Spleen (tissue), 11 donors: ENCODE results near the gene MAP3K2. TPM values are rescaled to one million over a fixed set of nuclear protein-coding genes. Genes with fewer than 3 reads are reported as not detected.
A peak's percentile ranks its signal among the peaks of the same experiment; 100 is the strongest.

Source experiments
- DNase-seq: peaks from one replicate; pipeline ENCODE4 v3.0.0-alpha.2; 2020
- H3K27ac ChIP-seq, 8 donors: fragments of 200-600 bp; sonication (generic) in 7 of 8; 1 replicate in 4 of 8; 2 replicates in 4 of 8; pipeline versions ENCODE4 v1.5.0 to v1.8.0; 2016 to 2021; ENCODE audit warnings: inconsistent platforms in 4 of 8, mild to moderate bottlenecking in 4 of 8, moderate library complexity in 1 of 8
- H3K27me3 ChIP-seq, 7 donors: fragments of 200-600 bp; sonication (generic) in 6 of 7; replicated peaks in 1 of 7; 1 replicate in 4 of 7; 2 replicates in 3 of 7; pipeline versions ENCODE4 v1.5.0 to v1.8.0; 2016 to 2021; ENCODE audit warnings: inconsistent platforms in 3 of 7, mild to moderate bottlenecking in 1 of 7
- H3K36me3 ChIP-seq, 6 donors: fragments of 200-600 bp; sonication (generic) in 5 of 6; 1 replicate in 4 of 6; 2 replicates in 2 of 6; pipeline versions ENCODE4 v1.5.0 to v1.8.0; 2016 to 2021; ENCODE audit warnings: inconsistent platforms in 2 of 6
- H3K4me1 ChIP-seq, 6 donors: fragments of 200-600 bp; sonication (generic) in 5 of 6; 1 replicate in 3 of 6; 2 replicates in 3 of 6; pipeline versions ENCODE4 v1.5.0 to v1.8.0; 2016 to 2021; ENCODE audit warnings: inconsistent platforms in 3 of 6
- H3K4me3 ChIP-seq, 8 donors: fragments of 200-600 bp; sonication (generic) in 7 of 8; 1 replicate in 4 of 8; 2 replicates in 4 of 8; pipeline versions ENCODE4 v1.5.0 to v1.8.0; 2016 to 2021; ENCODE audit warnings: inconsistent platforms in 4 of 8, mild to moderate bottlenecking in 4 of 8, moderate library complexity in 2 of 8
- H3K9me3 ChIP-seq, 8 donors: fragments of 200-600 bp; sonication (generic) in 7 of 8; 1 replicate in 4 of 8; 2 replicates in 4 of 8; pipeline versions ENCODE4 v1.5.0 to v1.8.0; 2016 to 2021; ENCODE audit warnings: inconsistent platforms in 4 of 8
- POLR2A ChIP-seq, 3 donors: fragments of 450-650 bp; IDR thresholded peaks; one replicate each; pipeline ENCODE4 v1.5.1; 2017; ENCODE audit warnings: antibody characterized with exemption in 3 of 3, mild to moderate bottlenecking in 1 of 3
- POLR2AphosphoS5 ChIP-seq, 3 donors: sonication (generic); formaldehyde crosslinking; IDR thresholded peaks; one replicate each; pipeline ENCODE4 v1.5.1; 2017; ENCODE audit warnings: antibody characterized with exemption in 3 of 3
- WGBS, 5 donors: extraction: QIAGEN DNeasy Blood & Tissue Kit in 3 of 5; methylation state at CpG; one replicate each; pipeline versions ENCODE4 v1.1.5 to v1.1.7; 2013 to 2018; 5-methylcytosine and 5-hydroxymethylcytosine counted together
- intact Hi-C: fragments of 100-400 bp; cut with DNase I; formaldehyde crosslinking; loops from one replicate; pipeline ENCODE4 v1.15.0; 2023; ENCODE audit warnings: low total_unique reads
- polyA plus RNA-seq, 3 donors: library from polyadenylated mRNA; stranded (reverse); fragments of 200-250 nt; gene quantifications; one replicate each; pipeline ENCODE4 v1.2.1, GENCODE V29; 2013
- total RNA-seq, 7 donors: library from RNA; depleted of rRNA in 3 of 7; stranded (reverse); fragments of >200 nt in 3 of 7; fragmentation: NEBNext Ultra II Directional in 4 of 7; extraction: Animal tissue kit (Norgen Biotek cat#: 25700) in 4 of 7; gene quantifications; one replicate each; pipeline versions ENCODE4 v1.1.0 to v1.2.1, GENCODE V29; 2016 to 2021
- TF ChIP-seq, protein P1 (sequence below), 11 experiments: fragments of 200-600 bp in 7 of 11; fragments of 450-650 bp in 4 of 11; sonication (generic) in 4 of 11; IDR thresholded peaks in 8 of 11; conservative IDR thresholded peaks in 3 of 11; 1 replicate in 7 of 11; 2 replicates in 4 of 11; pipeline versions ENCODE4 v1.4.0 to v1.8.0; 2016 to 2021; ENCODE audit warnings: antibody characterized with exemption in 11 of 11, inconsistent platforms in 4 of 11, mild to moderate bottlenecking in 1 of 11
- donor health status: healthy with polysubstance abuse.
- donor health status: DM: no; HTN: no; CAD: no; lungs with moderate emphysema.
- donor health status: DM: no; HTN: no; CAD: no.
- donor health status: Bipolar disorder and iron deficiency.
- donor health status: healthy.
- donor health status: DM: no; HTN: no; CAD: no.
- donor health status: DM: yes; HTN: yes; CAD: no.

Gene MAP3K2
- total and polyA plus RNA-seq, 10 donors, result 6.5 to 83.9 (median 63.0) TPM

DNA sequence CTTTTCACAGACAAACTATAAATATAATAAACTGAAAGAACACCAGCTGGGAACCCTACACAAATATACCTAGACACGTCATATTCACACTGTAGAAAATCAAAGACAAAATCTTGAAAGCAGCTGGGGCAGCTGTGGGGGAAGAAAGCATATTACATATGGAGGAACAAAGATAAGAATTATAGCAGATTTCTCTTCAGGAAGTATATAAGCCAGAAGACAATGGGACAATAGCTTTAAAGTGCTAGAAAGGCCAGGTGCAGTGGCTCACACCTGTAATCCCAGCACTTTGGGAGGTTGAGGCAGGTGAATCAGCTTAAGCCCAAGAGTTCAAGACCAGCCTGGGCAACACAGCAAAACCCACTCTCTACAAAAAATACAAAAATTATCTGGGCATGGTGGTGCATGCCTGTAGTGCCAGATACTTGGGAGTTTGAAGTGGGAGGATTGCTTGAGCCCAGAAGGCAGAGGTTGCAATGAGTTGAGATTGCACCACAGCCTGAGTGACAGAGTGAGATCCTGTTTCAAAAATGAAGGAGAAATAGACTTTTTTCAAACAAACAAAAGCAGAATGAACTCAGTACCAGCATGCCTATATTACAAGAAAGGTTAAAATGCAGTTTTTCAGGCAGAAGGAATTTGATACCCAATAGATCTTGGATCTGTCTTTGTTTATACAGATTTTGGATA lies 67.0 kb downstream of the MAP3K2 start:
- TF ChIP-seq POLR2AphosphoS5 (IDR thresholded peaks at IDR 0.05) (no peak), POLR2A (IDR thresholded peaks at IDR 0.05) (no peak)
- TF ChIP-seq, protein P1, sequence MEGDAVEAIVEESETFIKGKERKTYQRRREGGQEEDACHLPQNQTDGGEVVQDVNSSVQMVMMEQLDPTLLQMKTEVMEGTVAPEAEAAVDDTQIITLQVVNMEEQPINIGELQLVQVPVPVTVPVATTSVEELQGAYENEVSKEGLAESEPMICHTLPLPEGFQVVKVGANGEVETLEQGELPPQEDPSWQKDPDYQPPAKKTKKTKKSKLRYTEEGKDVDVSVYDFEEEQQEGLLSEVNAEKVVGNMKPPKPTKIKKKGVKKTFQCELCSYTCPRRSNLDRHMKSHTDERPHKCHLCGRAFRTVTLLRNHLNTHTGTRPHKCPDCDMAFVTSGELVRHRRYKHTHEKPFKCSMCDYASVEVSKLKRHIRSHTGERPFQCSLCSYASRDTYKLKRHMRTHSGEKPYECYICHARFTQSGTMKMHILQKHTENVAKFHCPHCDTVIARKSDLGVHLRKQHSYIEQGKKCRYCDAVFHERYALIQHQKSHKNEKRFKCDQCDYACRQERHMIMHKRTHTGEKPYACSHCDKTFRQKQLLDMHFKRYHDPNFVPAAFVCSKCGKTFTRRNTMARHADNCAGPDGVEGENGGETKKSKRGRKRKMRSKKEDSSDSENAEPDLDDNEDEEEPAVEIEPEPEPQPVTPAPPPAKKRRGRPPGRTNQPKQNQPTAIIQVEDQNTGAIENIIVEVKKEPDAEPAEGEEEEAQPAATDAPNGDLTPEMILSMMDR (IDR thresholded peaks at IDR 0.05 in 8 of 11, conservative IDR thresholded peaks at IDR 0.05 in 3 of 11), result no peak
- Histone ChIP-seq H3K4me3 (no peak overlapping the region), H3K27ac (no peak overlapping the region), H3K36me3 (peaks cover 0 to 100% (median 89%) of the 10 kb centered on the region in 6 donors), H3K4me1 (no peaks in the 10 kb centered on the region), H3K27me3 (no peaks in the 10 kb centered on the region), H3K9me3 (peaks cover 0 to 15% (median 10%) of the 10 kb centered on the region in 8 donors)
- no peak for DNase-seq
- 52 to 97% (median 94%) methylated on average over 1 of the region's 1 CpG for WGBS, 5 donors
- intact Hi-C loops, result loop anchor here (10.0 kb wide), 1 partner anchor 154 kb away; no protein-coding TSS in a partner anchor

DNA sequence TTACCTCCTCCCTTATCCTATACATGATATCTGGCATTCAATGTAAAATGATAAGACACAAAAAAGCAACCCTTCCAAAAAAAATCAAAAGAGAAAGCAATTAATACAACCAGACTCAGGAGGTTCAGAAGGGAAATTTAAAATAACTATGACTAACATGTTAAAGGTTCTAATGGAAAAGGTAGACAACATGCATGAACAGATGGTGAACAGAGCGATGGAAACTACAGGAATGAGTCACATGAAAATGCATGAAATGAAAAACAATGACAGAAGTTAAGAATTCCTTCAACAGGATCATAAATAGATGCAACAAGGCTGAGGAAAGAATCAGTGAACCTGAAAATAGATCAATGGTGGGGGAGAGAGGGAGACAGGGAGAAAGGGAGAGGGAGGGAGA lies 67.7 kb downstream of the MAP3K2 start:
- Histone ChIP-seq H3K4me3 (no peak overlapping the region), H3K36me3 (peaks cover 0 to 100% (median 88%) of the 10 kb centered on the region in 6 donors)
- intact Hi-C loops, result loop anchor here (10.0 kb wide), 1 partner anchor 155 kb away; no protein-coding TSS in a partner anchor

DNA sequence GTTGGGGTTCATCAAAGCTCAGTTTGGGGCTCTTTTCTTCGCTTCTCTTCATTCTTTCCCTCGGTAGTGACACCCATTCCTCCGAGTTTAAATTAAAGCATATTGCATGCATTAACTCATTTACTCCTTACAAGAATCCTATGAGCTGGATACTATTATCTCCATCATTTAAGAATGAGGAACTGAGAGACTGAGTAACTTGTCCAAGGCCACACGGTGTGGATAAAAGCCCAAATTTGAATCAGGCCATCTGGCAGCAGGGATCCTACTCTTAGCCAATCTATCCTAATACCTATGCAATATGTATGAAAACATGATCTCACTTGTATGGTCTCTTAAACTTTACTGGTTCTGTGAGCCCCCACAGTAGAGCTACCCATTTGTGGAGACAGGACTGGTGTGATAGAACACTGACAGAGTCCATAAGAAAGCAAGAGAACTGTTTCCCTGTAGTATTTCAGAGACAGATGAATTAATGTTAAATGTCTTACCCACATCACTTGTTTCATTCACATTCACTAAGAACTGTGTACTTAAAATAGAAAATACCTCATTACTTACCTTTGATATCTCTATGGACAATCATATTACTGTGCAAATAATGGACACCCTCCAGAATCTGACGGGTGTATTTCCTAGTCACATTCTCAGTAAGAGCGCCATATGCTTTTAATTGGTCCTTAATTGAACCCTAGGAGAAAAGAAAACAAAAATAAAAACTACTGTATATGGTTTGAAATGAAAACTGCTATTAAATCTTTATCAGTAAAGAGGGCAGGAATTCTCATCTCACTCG lies 73.4 kb downstream of the MAP3K2 start:
- no peak for DNase-seq
- TF ChIP-seq POLR2AphosphoS5 (IDR thresholded peaks at IDR 0.05), result no peak
- TF ChIP-seq POLR2A (IDR thresholded peaks at IDR 0.05), result no peak
- TF ChIP-seq, protein P1 (IDR thresholded peaks at IDR 0.05 in 8 of 11, conservative IDR thresholded peaks at IDR 0.05 in 3 of 11), result no peak
- intact Hi-C loops, result no loop called here
- no peak overlapping the region for H3K4me3 ChIP-seq
- peaks cover 0 to 13% (median 3%) of the 10 kb centered on the region in 6 donors for H3K4me1 ChIP-seq
- peaks cover 0 to 100% (median 90%) of the 10 kb centered on the region in 6 donors for H3K36me3 ChIP-seq
- WGBS, 5 donors, result 89 to 95% (median 95%) methylated on average over 7 of the region's 7 CpGs
- H3K27ac ChIP-seq, result no peak overlapping the region
- H3K9me3 ChIP-seq, result no peaks in the 10 kb centered on the region
- no peaks in the 10 kb centered on the region for H3K27me3 ChIP-seq

More for the DNA sequence above, 67.7 kb downstream of the MAP3K2 start:
- no peak for TF ChIP-seq POLR2A (IDR thresholded peaks at IDR 0.05)
- DNase-seq, result no peak
- WGBS, 5 donors, result 76 to 89% (median 88%) methylated on average over 1 of the region's 1 CpG
- Histone ChIP-seq H3K27me3 (no peaks in the 10 kb centered on the region), H3K4me1 (no peaks in the 10 kb centered on the region), H3K9me3 (peaks cover 0 to 15% (median 10%) of the 10 kb centered on the region in 8 donors), H3K27ac (no peak overlapping the region)

DNA sequence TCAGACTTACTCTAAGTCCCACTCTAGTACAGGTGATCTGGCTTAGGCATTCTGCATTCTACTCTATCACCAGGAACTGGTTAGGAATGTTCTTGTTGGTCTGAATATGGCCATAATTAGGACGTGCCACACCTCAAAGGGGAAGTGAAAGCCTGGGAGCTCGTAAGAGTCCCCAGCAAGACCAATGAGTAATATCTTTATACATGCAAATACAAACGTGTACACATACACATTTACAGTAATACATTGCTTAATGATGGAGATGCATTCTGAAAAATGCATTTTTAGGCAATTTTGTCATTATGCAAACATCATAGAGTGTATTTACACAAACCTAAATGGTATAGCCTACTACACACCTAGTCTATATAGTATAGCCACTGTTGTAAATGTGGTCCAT lies 74.4 kb downstream of the MAP3K2 start:
- Histone ChIP-seq H3K9me3 (no peaks in the 10 kb centered on the region), H3K4me1 (peaks cover 0 to 13% (median 3%) of the 10 kb centered on the region in 6 donors), H3K27ac (peak overlapping the region in 1 of 8 donors; percentile 24), H3K36me3 (peaks cover 0 to 100% (median 90%) of the 10 kb centered on the region in 6 donors), H3K27me3 (no peaks in the 10 kb centered on the region), H3K4me3 (no peak overlapping the region)
- intact Hi-C loops, result no loop called here
- 47 to 51% (median 47%) methylated on average over 3 of the region's 3 CpGs for WGBS, 5 donors
- DNase-seq, result no peak
- TF ChIP-seq, protein P1 (IDR thresholded peaks at IDR 0.05 in 8 of 11, conservative IDR thresholded peaks at IDR 0.05 in 3 of 11), result no peak
- TF ChIP-seq POLR2A (IDR thresholded peaks at IDR 0.05) (no peak), POLR2AphosphoS5 (IDR thresholded peaks at IDR 0.05) (peak in 1 of 3 donors; percentile 21)
